PC-9 (cell line): Measurements from ENCODE around the gene M1AP. TPM values are rescaled to one million over a fixed set of nuclear protein-coding genes. Genes with fewer than 3 reads are reported as not detected.

Experiments used
- BruUV-seq: library from RNA; stranded (reverse); fragments of 400-500 nt; replicated peaks from 2 replicates; lab custom pipeline; 2021; lab: Mats Ljungman, UMichigan
- CTCF ChIA-PET: fragments of 300-600 bp; sonication (Branson Sonifier 250); formaldehyde crosslinking; loops from one replicate; lab custom pipeline; 2022; ENCODE audit warnings: antibody characterized with exemption; lab: Charles Lee
- POLR2A ChIA-PET: fragments of 300-600 bp; sonication (Branson Sonifier 250); formaldehyde crosslinking; loops from one replicate; lab custom pipeline; 2022; ENCODE audit warnings: antibody characterized with exemption; ENCODE audit not compliant: unreplicated experiment; lab: Charles Lee
- DNase-seq, 2 experiments: peaks; one replicate each; pipeline versions ENCODE4 v3.0.0 to v3.0.0-alpha.2; 2015 to 2022; ENCODE audit warnings: mixed read lengths in 1 of 2
- H2AFZ ChIP-seq: fragments of 200-600 bp; sonication (generic); 2 replicates; pipeline ENCODE4 v1.8.1; 2017; ENCODE audit warnings: antibody characterized with exemption
- H3F3A ChIP-seq: fragments of 200-600 bp; sonication (generic); 2 replicates; pipeline ENCODE4 v1.8.1; 2017; ENCODE audit warnings: antibody characterized with exemption, mild to moderate bottlenecking, low read depth; ENCODE audit not compliant: insufficient read depth
- H3K27ac ChIP-seq: fragments of 200-600 bp; sonication (generic); 2 replicates; pipeline ENCODE4 v1.6.1; 2016; ENCODE audit warnings: mixed run types
- H3K27me3 ChIP-seq: fragments of 200-600 bp; sonication (generic); 2 replicates; pipeline ENCODE4 v1.6.1; 2016; ENCODE audit warnings: low read depth, mixed run types; ENCODE audit not compliant: insufficient read depth
- H3K36me3 ChIP-seq: fragments of 200-600 bp; sonication (generic); 2 replicates; pipeline ENCODE4 v1.6.1; 2016; ENCODE audit warnings: low read depth, mixed run types
- H3K4me1 ChIP-seq: fragments of 200-600 bp; sonication (generic); replicated peaks from 2 replicates; pipeline ENCODE4 v1.6.1; 2016; ENCODE audit warnings: mixed run types; ENCODE audit not compliant: insufficient read depth
- H3K4me2 ChIP-seq: fragments of 200-600 bp; sonication (generic); 2 replicates; pipeline ENCODE4 v1.6.1; 2017; ENCODE audit warnings: mixed run types
- H3K4me3 ChIP-seq: fragments of 200-600 bp; sonication (generic); 2 replicates; pipeline ENCODE4 v1.6.1; 2016; ENCODE audit warnings: mixed run types
- H3K79me2 ChIP-seq: fragments of 200-600 bp; sonication (generic); 2 replicates; pipeline ENCODE4 v1.6.1; 2017; ENCODE audit warnings: low read depth, mixed run types
- H3K9me2 ChIP-seq: fragments of 200-600 bp; sonication (generic); 2 replicates; pipeline ENCODE4 v1.8.1; 2017; ENCODE audit warnings: mild to moderate bottlenecking; ENCODE audit not compliant: insufficient read depth
- H3K9me3 ChIP-seq: fragments of 200-600 bp; sonication (generic); 2 replicates; pipeline ENCODE4 v1.8.1; 2016; ENCODE audit warnings: low read depth; ENCODE audit not compliant: insufficient read depth
- H4K20me1 ChIP-seq: fragments of 200-600 bp; sonication (generic); 2 replicates; pipeline ENCODE4 v1.8.1; 2017; ENCODE audit not compliant: insufficient read depth
- EZH2 ChIP-seq: fragments of 200-600 bp; sonication (generic); IDR thresholded peaks from 2 replicates; pipeline ENCODE4 v1.8.0; 2017; ENCODE audit warnings: antibody characterized with exemption, low read depth
- intact Hi-C: fragments of 100-400 bp; cut with micrococcal nuclease; formaldehyde crosslinking; loops from one replicate; pipeline ENCODE4 v1.10.0; 2022; ENCODE audit not compliant: unreplicated experiment
- total RNA-seq: library from RNA; stranded (reverse); gene quantifications from 2 replicates; pipeline ENCODE4 v1.2.3, GENCODE V29; 2021
- TF ChIP-seq, protein P1 (sequence below): fragments of 200-600 bp; sonication (generic); conservative IDR thresholded peaks from 2 replicates; pipeline ENCODE4 v1.6.1; 2017; ENCODE audit warnings: mixed run types, antibody characterized with exemption, mild to moderate bottlenecking, moderate library complexity

The M1AP gene
- total RNA-seq, 1 experiment from 2014 or later = 7.7 TPM

DNA sequence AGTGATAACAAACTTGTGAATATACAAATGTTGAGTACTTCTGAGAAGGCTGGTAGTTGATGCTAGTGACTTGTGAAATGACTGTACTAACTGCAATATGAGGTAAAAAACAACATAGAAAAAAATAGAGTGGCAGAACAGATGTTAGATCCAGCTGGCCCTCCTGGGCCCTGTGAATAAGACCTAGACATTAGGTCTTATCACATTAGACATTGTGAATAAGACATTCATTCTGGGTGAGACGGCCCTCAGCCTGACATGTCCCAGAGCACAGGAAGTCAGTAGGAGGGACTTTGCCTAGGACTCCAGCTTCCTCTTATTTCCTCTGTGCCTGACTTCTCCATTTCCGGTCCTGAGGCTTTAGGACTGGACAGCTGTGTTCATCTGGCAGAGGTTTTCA lies 70.7 kb downstream of the M1AP start:
- no peak overlapping the region for H2AFZ ChIP-seq
- peaks cover 19% of the 10 kb centered on the region for H3F3A ChIP-seq
- no peak overlapping the region for H3K4me2 ChIP-seq
- intact Hi-C loops = no loop called here
- no peaks in the 10 kb centered on the region for H3K79me2 ChIP-seq
- ChIA-PET POLR2A (interaction anchor here (0.5 kb wide), 1 partner anchor 33 kb away, joined by 3 read pairs; no protein-coding TSS in a partner anchor), CTCF (no interaction called here)
- no TSS peak for BruUV-seq
- no peaks in the 10 kb centered on the region for H3K9me2 ChIP-seq
- no peaks in the 10 kb centered on the region for H3K9me3 ChIP-seq
- TF ChIP-seq, protein P1, sequence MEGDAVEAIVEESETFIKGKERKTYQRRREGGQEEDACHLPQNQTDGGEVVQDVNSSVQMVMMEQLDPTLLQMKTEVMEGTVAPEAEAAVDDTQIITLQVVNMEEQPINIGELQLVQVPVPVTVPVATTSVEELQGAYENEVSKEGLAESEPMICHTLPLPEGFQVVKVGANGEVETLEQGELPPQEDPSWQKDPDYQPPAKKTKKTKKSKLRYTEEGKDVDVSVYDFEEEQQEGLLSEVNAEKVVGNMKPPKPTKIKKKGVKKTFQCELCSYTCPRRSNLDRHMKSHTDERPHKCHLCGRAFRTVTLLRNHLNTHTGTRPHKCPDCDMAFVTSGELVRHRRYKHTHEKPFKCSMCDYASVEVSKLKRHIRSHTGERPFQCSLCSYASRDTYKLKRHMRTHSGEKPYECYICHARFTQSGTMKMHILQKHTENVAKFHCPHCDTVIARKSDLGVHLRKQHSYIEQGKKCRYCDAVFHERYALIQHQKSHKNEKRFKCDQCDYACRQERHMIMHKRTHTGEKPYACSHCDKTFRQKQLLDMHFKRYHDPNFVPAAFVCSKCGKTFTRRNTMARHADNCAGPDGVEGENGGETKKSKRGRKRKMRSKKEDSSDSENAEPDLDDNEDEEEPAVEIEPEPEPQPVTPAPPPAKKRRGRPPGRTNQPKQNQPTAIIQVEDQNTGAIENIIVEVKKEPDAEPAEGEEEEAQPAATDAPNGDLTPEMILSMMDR = no peak
- no peak for TF ChIP-seq EZH2
- no peaks in the 10 kb centered on the region for H3K27me3 ChIP-seq
- H3K4me3 ChIP-seq = no peak overlapping the region
- no peaks in the 10 kb centered on the region for H4K20me1 ChIP-seq
- H3K36me3 ChIP-seq = no peaks in the 10 kb centered on the region
- peaks cover 9% of the 10 kb centered on the region; the same call in 1 of the 2 replicates for H3K4me1 ChIP-seq
- H3K27ac ChIP-seq = no peak overlapping the region
- no peak for DNase-seq

DNA sequence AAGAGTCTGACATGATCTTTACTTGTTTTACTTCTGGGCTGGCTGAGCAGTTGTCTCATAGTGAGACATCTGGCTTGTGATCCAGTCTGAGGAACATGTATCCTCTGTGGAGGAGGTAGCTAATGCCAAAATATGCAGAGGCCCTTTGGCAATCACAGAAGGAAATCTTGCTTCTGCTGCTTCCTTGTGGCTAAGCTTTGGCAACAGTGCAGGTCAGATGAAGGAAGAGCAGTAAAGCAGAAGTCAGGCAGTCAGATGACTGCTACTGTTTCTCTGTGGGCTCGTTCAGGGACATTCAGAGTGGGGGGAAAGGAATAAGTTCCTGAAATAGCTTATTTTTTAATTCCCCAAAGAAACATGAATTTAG lies 71.3 kb downstream of the M1AP start:
- POLR2A ChIA-PET = interaction anchor here (0.5 kb wide), 1 partner anchor 33 kb away, joined by 3 read pairs; no protein-coding TSS in a partner anchor
- H3K9me2 ChIP-seq = no peaks in the 10 kb centered on the region
- H3F3A ChIP-seq = peaks cover 19% of the 10 kb centered on the region
- H3K4me1 ChIP-seq = peaks cover 9% of the 10 kb centered on the region; the same call in 1 of the 2 replicates
- H4K20me1 ChIP-seq = no peaks in the 10 kb centered on the region
- H3K27ac ChIP-seq = no peak overlapping the region
- DNase-seq = no peak
- TF ChIP-seq, protein P1 = no peak
- TF ChIP-seq EZH2 = no peak
- no peaks in the 10 kb centered on the region for H3K27me3 ChIP-seq
- no peaks in the 10 kb centered on the region for H3K9me3 ChIP-seq
- intact Hi-C loops = no loop called here
- H3K4me2 ChIP-seq = no peak overlapping the region
- H3K36me3 ChIP-seq = no peaks in the 10 kb centered on the region
- CTCF ChIA-PET = no interaction called here
- BruUV-seq = no TSS peak
- H3K79me2 ChIP-seq = no peaks in the 10 kb centered on the region
- no peak overlapping the region for H3K4me3 ChIP-seq
- H2AFZ ChIP-seq = no peak overlapping the region

DNA sequence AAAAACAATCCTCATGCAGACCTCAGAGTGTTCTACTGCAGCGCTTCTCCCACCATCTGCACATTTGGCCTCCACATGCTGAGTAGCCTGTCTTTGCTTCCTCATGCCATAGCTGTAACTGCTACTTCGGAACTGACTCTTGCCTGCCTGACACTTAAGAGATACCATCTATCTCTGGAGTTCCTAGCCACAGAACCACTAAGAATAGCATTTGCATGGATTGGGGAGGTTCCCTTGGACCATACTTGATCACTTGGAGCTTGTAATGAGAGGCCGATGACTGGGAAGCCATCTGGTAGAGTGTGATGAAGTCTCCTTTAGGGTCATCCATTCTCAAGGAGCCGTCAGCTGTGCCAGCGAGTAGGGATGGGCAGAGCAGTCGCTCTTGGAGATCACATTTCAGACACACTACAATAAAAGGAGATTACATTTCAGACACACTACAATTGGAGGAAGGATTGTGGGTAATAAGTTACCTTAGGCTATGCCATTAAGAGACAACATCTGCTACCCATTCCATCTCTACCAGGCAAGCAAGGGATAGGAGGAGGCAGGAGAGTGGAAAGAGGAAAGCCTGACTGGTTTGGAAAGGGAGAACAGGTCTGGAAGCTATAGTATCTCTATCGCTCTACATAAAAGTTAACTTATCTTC lies 71.8 kb downstream of the M1AP start:
- Histone ChIP-seq H3K79me2 (no peaks in the 10 kb centered on the region), H3K9me3 (no peaks in the 10 kb centered on the region), H3K4me1 (peaks cover 9% of the 10 kb centered on the region; the same call in 1 of the 2 replicates), H3K4me2 (no peak overlapping the region), H3K9me2 (no peaks in the 10 kb centered on the region), H2AFZ (no peak overlapping the region), H4K20me1 (no peaks in the 10 kb centered on the region), H3K36me3 (no peaks in the 10 kb centered on the region), H3K27ac (no peak overlapping the region), H3K27me3 (no peaks in the 10 kb centered on the region), H3K4me3 (no peak overlapping the region), H3F3A (peaks cover 19% of the 10 kb centered on the region)
- intact Hi-C loops = no loop called here
- no peak for DNase-seq
- no TSS peak for BruUV-seq
- CTCF ChIA-PET = no interaction called here
- TF ChIP-seq EZH2 = no peak
- TF ChIP-seq, protein P1 = no peak
- POLR2A ChIA-PET = no interaction called here
